IPS DF 6.9 (cell line): ENCODE data around the gene ZBTB40.

Experiments
- DNase-seq: peaks from one replicate; pipeline ENCODE4 v3.0.0-alpha.2; 2013; ENCODE audit warnings: low read depth, low spot score
- H3K27ac ChIP-seq: one replicate; pipeline ENCODE4 v1.5.1; 2013; ENCODE audit warnings: low read length, control low read depth
- H3K27me3 ChIP-seq: 2 replicates; pipeline ENCODE4 v1.6.1; 2013; ENCODE audit warnings: mild to moderate bottlenecking, low read length; ENCODE audit not compliant: control insufficient read depth, insufficient read depth
- H3K36me3 ChIP-seq: 2 replicates; pipeline ENCODE4 v1.6.1; 2013; ENCODE audit warnings: low read length; ENCODE audit not compliant: control insufficient read depth, insufficient read depth
- H3K4me1 ChIP-seq: 2 replicates; pipeline ENCODE4 v1.6.1; 2013; ENCODE audit warnings: low read length; ENCODE audit not compliant: control insufficient read depth, insufficient read depth
- H3K4me3 ChIP-seq: 2 replicates; pipeline ENCODE4 v1.5.1; 2013; ENCODE audit warnings: mild to moderate bottlenecking, low read length
- H3K9me3 ChIP-seq: 2 replicates; pipeline ENCODE4 v1.6.1; 2013; ENCODE audit warnings: low read length, inconsistent platforms; ENCODE audit not compliant: control insufficient read depth, insufficient read depth
- WGBS: extraction: QIAGEN DNeasy Blood & Tissue Kit; methylation state at CpG from one replicate; pipeline ENCODE4 v1.1.7; 2013; ENCODE audit warnings: mixed read lengths, missing lambda C conversion rate; ENCODE audit not compliant: insufficient read length, insufficient coverage; 5-methylcytosine and 5-hydroxymethylcytosine counted together

The ZBTB40 gene

GRCh38 chr1:22502202-22502601 is 50.6 kb downstream of the ZBTB40 start:
- no CpG with 5 or more reads among the region's 1 CpG for WGBS
- H3K4me1 ChIP-seq = no peaks in the 10 kb centered on the region
- no peak for DNase-seq
- no peaks in the 10 kb centered on the region for H3K9me3 ChIP-seq
- H3K27me3 ChIP-seq = no peaks in the 10 kb centered on the region
- no peak overlapping the region for H3K4me3 ChIP-seq
- H3K36me3 ChIP-seq = 0 out of 2 replicates have a peak, but pooled peaks cover 2% of the 10 kb centered on the region
- no peak overlapping the region for H3K27ac ChIP-seq

GRCh38 chr1:22503721-22504410 is 52.2 kb downstream of the ZBTB40 start:
- Histone ChIP-seq H3K4me1 (no peaks in the 10 kb centered on the region), H3K27me3 (no peaks in the 10 kb centered on the region)
- no CpG with 5 or more reads among the region's 2 CpGs for WGBS

GRCh38 chr1:22506130-22506692 is 54.6 kb downstream of the ZBTB40 start:
- H3K4me3 ChIP-seq = no peak overlapping the region
- H3K27me3 ChIP-seq = no peaks in the 10 kb centered on the region
- no peak for DNase-seq
- H3K4me1 ChIP-seq = no peaks in the 10 kb centered on the region
- H3K36me3 ChIP-seq = peaks cover 4% of the 10 kb centered on the region; the same call in 1 of the 2 replicates
- H3K9me3 ChIP-seq = no peaks in the 10 kb centered on the region
- no CpG with 5 or more reads among the region's 8 CpGs for WGBS
- no peak overlapping the region for H3K27ac ChIP-seq

More at GRCh38 chr1:22503721-22504410, 52.2 kb downstream of the ZBTB40 start:
- no peak for DNase-seq
- no peaks in the 10 kb centered on the region for H3K9me3 ChIP-seq
- 0 out of 2 replicates have a peak, but pooled peaks cover 4% of the 10 kb centered on the region for H3K36me3 ChIP-seq
- H3K27ac ChIP-seq = no peak overlapping the region
- H3K4me3 ChIP-seq = no peak overlapping the region

- Histone ChIP-seq H3K27ac (no peak overlapping the region), H3K27me3 (no peaks in the 10 kb centered on the region), H3K4me1 (no peaks in the 10 kb centered on the region), H3K4me3 (no peak overlapping the region), H3K9me3 (no peaks in the 10 kb centered on the region), H3K36me3 (peaks cover 4% of the 10 kb centered on the region; the same call in 1 of the 2 replicates)
- WGBS = no CpG with 5 or more reads among the region's 10 CpGs
- no peak for DNase-seq
Observed at GRCh38 chr1:22507587-22507986, 55.9 kb downstream of the ZBTB40 start.

GRCh38 chr1:22508329-22508728 is 56.7 kb downstream of the ZBTB40 start:
- Histone ChIP-seq H3K36me3 (peaks cover 6% of the 10 kb centered on the region; the same call in 1 of the 2 replicates), H3K9me3 (no peaks in the 10 kb centered on the region), H3K4me1 (no peaks in the 10 kb centered on the region), H3K27me3 (no peaks in the 10 kb centered on the region), H3K27ac (no peak overlapping the region), H3K4me3 (no peak overlapping the region)
- no CpG with 5 or more reads among the region's 5 CpGs for WGBS
- DNase-seq = no peak

- WGBS = no CpG with 5 or more reads among the region's 3 CpGs
- DNase-seq = no peak
- H3K27ac ChIP-seq = no peak overlapping the region
Observed at GRCh38 chr1:22508991-22509390, 57.3 kb downstream of the ZBTB40 start.

GRCh38 chr1:22509815-22510214 is 58.2 kb downstream of the ZBTB40 start:
- Histone ChIP-seq H3K27me3 (no peaks in the 10 kb centered on the region), H3K9me3 (no peaks in the 10 kb centered on the region), H3K36me3 (peaks cover 6% of the 10 kb centered on the region; the same call in 1 of the 2 replicates), H3K4me1 (no peaks in the 10 kb centered on the region), H3K27ac (no peak overlapping the region), H3K4me3 (no peak overlapping the region)
- DNase-seq = no peak

More at GRCh38 chr1:22508991-22509390, 57.3 kb downstream of the ZBTB40 start:
- H3K36me3 ChIP-seq = peaks cover 6% of the 10 kb centered on the region; the same call in 1 of the 2 replicates
- H3K4me3 ChIP-seq = no peak overlapping the region
- H3K9me3 ChIP-seq = no peaks in the 10 kb centered on the region
- H3K27me3 ChIP-seq = no peaks in the 10 kb centered on the region
- H3K4me1 ChIP-seq = no peaks in the 10 kb centered on the region

GRCh38 chr1:22512873-22513272 is 61.2 kb downstream of the ZBTB40 start:
- Histone ChIP-seq H3K27ac (no peak overlapping the region), H3K36me3 (peaks cover 6% of the 10 kb centered on the region; the same call in 1 of the 2 replicates), H3K4me1 (no peaks in the 10 kb centered on the region), H3K27me3 (no peaks in the 10 kb centered on the region), H3K4me3 (no peak overlapping the region), H3K9me3 (no peaks in the 10 kb centered on the region)
- no CpG with 5 or more reads among the region's 9 CpGs for WGBS
- DNase-seq = no peak

- H3K27me3 ChIP-seq = no peaks in the 10 kb centered on the region
- H3K27ac ChIP-seq = no peak overlapping the region
- no peaks in the 10 kb centered on the region for H3K4me1 ChIP-seq
- DNase-seq = no peak
- H3K4me3 ChIP-seq = no peak overlapping the region
- H3K9me3 ChIP-seq = no peaks in the 10 kb centered on the region
- WGBS = no CpG with 5 or more reads among the region's 16 CpGs
- H3K36me3 ChIP-seq = peaks cover 12% of the 10 kb centered on the region; the same call in 1 of the 2 replicates
Observed at GRCh38 chr1:22516906-22517571, 65.4 kb downstream of the ZBTB40 start.

- H3K4me1 ChIP-seq = no peaks in the 10 kb centered on the region
- H3K27ac ChIP-seq = no peak overlapping the region
- no peaks in the 10 kb centered on the region for H3K27me3 ChIP-seq
- no peaks in the 10 kb centered on the region for H3K9me3 ChIP-seq
- H3K36me3 ChIP-seq = peaks cover 13% of the 10 kb centered on the region; the same call in 1 of the 2 replicates
- H3K4me3 ChIP-seq = no peak overlapping the region
- DNase-seq = no peak
- no CpG with 5 or more reads among the region's 7 CpGs for WGBS
Observed at GRCh38 chr1:22517956-22518355, 66.3 kb downstream of the ZBTB40 start.
